Measurements from ENCODE around the gene NFIB. TPM values are rescaled to one million over a fixed set of nuclear protein-coding genes. Genes with fewer than 3 reads are reported as not detected.

Gene NFIB
- total and polyA plus RNA-seq, 2 of the 8 experiments (the other 6 are each of a cell fraction or from before 2014, with no cell fraction given) = 2.6 to 13.1 TPM

DNA sequence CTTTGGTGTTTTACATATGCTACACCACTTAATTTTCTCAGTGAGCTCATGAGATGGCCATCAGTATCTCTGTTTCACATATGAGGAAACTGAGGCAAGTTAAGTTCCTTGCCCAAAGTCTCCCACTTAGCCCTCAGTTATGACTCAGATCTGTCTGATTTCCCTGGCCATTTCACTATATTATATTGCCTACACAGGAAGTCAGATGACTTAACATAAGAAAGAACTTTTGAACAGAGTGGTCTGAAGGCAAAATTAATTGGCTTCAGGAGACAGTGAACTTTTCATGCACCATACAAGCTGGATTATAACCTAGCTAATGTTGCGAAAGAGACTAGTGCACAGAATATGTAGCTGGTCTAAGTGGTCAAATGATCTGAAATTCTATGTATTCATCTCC, 221.6 kb downstream of the NFIB start:
- ChIA-PET CTCF (ENCODE audit: partially characterized antibody) (interaction anchor here (2.1 kb wide), 1 partner anchor 11 kb away, joined by 6 read pairs; no protein-coding TSS in a partner anchor), POLR2A (ENCODE audit: partially characterized antibody) (interaction anchor here (0.9 kb wide), 1 partner anchor 23 kb away, joined by 3 read pairs; no protein-coding TSS in a partner anchor)
- Histone ChIP-seq H2BK20ac (ENCODE audit: low read length) (no peak overlapping the region), H3K27me3 (replicated peaks in 1 of 4; ENCODE audit: control insufficient read depth in 3 of 4, extremely low read depth in 1 of 4, insufficient read depth in 3 of 4, low read length in 3 of 4) (no peaks in the 10 kb centered on the region), H2BK15ac (ENCODE audit: low read length) (no peak overlapping the region), H3K56ac (replicated peaks; ENCODE audit: insufficient read length, low read depth, low read length) (no peak overlapping the region), H3K4ac (replicated peaks; ENCODE audit: insufficient read length, low read depth, low read length) (no peak overlapping the region), H3K9ac (replicated peaks in 1 of 4; ENCODE audit: extremely low read depth in 1 of 4, low read depth in 3 of 4, low read length in 3 of 4) (no peak overlapping the region), H3K4me2 (ENCODE audit: insufficient read depth in 1 of 2, low read depth in 2 of 2, low read length in 2 of 2) (no peak overlapping the region), H3K4me3 (ENCODE audit: extremely low read depth in 1 of 4, insufficient read depth in 2 of 4, low read depth in 3 of 4, low read length in 4 of 4) (no peak overlapping the region), H4K5ac (ENCODE audit: insufficient read length, low read depth, low read length) (no peak overlapping the region), H3K79me2 (ENCODE audit: control insufficient read depth in 1 of 2, insufficient read depth in 2 of 2, low read length in 2 of 2) (no peaks in the 10 kb centered on the region), H4K20me1 (replicated peaks in 1 of 2; ENCODE audit: control insufficient read depth in 1 of 2, insufficient read depth in 2 of 2, low read length in 2 of 2) (no peaks in the 10 kb centered on the region), H2BK5ac (ENCODE audit: low read depth, low read length) (no peak overlapping the region), H3K36me3 (ENCODE audit: control insufficient read depth in 2 of 4, insufficient read depth in 4 of 4, low read length in 3 of 4) (no peaks in the 10 kb centered on the region; a peak in 1 of 8 replicates), H3K79me1 (ENCODE audit: low read depth, low read length) (no peaks in the 10 kb centered on the region), H4K8ac (ENCODE audit: extremely low read depth, insufficient read depth, low read length) (no peak overlapping the region), H2AK5ac (ENCODE audit: low read depth, low read length) (no peak overlapping the region), H3K23me2 (ENCODE audit: low read depth, low read length) (no peaks in the 10 kb centered on the region), H3K14ac (ENCODE audit: insufficient read length) (no peak overlapping the region), H2BK120ac (replicated peaks; ENCODE audit: low read depth, low read length) (no peak overlapping the region), H3K4me1 (replicated peaks in 1 of 4; ENCODE audit: control insufficient read depth in 3 of 4, insufficient read depth in 4 of 4, low read length in 3 of 4) (peaks cover 0 to 9% (median 7%) of the 10 kb centered on the region in 4 experiments; a peak in 4 of 7 replicates), H3K9me3 (ENCODE audit: insufficient read depth in 2 of 2, low read depth in 1 of 2, low read length in 1 of 2) (no peaks in the 10 kb centered on the region), H2AFZ (ENCODE audit: low read length) (no peak overlapping the region), H3K18ac (ENCODE audit: extremely low read depth, low read length) (no peak overlapping the region), H2BK12ac (ENCODE audit: low read depth, low read length) (no peak overlapping the region), H3K23ac (ENCODE audit: insufficient read length) (no peak overlapping the region), H4K91ac (replicated peaks; ENCODE audit: insufficient read length, low read length) (no peak overlapping the region), H3K27ac (ENCODE audit: low read depth, low read length) (no peak overlapping the region)
- no peak for FAIRE-seq
- no peak for DNase-seq (ENCODE audit: low read depth in 1 of 2, low spot score in 2 of 2)
- 96% methylated on average over 1 of the region's 1 CpG; no CpG with 5 or more reads in 1 of the 2 experiments for whole genome bisulfite sequencing, 2 experiments (ENCODE audit: extremely low coverage in 1 of 2, insufficient coverage in 1 of 2, insufficient read length in 1 of 2, insufficient replicate concordance in 2 of 2, low coverage in 1 of 2, low lambda C conversion rate in 2 of 2, missing lambda C conversion rate in 1 of 2)
- TF ChIP-seq HDAC6 (IDR thresholded peaks at IDR 0.05; ENCODE audit: low read depth, low read length) (no peak), JUN (IDR thresholded peaks at IDR 0.05; ENCODE audit: low read depth, low read length) (no peak), CEBPB (IDR thresholded peaks at IDR 0.05; ENCODE audit: low read depth, low read length) (peak; percentile 5; the same call in 1 of the 2 replicates)
